T-helper 2 cell treated with Interferon-gamma antibody and Interleukin-4, amounts not matched to agents 100 ng/mL and 5 ng/mL, for 36 hours (primary cell): ENCODE data around the gene CEL. TPM values are rescaled to one million over a fixed set of nuclear protein-coding genes. Genes with fewer than 3 reads are reported as not detected.
"Not testable (repeated sequence)": the region's sequence is repeated elsewhere in the genome, so short reads cannot be mapped to it uniquely, and the experiment has no call there.

Experiments used
- intact Hi-C: fragments of 100-400 bp; cut with micrococcal nuclease; formaldehyde crosslinking; loops from one replicate; pipeline ENCODE4 v1.15.1; 2023
- total RNA-seq: library from RNA; stranded (reverse); gene quantifications from 2 replicates; pipeline ENCODE4 v1.2.3, GENCODE V29; 2022

CEL gene
- total RNA-seq, 1 donor from 2014 or later, result 2.5 TPM

- intact Hi-C loops, result not testable (repeated sequence)
Observed at GRCh38 chr9:133080786-133081779, 19.3 kb downstream of the CEL start.

GRCh38 chr9:133081957-133082644 lies 20.3 kb downstream of the CEL start:
- intact Hi-C loops, result not testable (repeated sequence)

DNA sequence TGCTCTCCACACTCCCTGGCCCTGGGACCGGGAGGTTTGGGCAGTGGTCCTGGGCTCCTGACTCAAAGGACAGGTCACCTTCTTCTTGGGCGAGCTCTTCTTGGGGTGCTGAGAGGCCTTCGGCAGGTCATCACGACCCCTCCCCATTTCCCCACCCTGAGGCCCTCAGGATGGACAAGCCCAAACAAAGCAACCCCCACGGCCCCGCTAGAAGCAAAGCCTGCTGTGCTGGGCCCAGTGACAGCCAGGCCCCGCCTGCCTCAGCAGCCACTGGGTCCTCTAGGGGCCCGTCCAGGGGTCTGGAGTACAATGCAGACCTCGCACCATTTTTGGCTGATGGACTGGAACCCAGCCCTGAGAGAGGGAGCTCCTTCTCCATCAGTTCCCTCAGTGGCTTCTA lies 21.9 kb downstream of the CEL start:
- intact Hi-C loops, result not testable (repeated sequence)

DNA sequence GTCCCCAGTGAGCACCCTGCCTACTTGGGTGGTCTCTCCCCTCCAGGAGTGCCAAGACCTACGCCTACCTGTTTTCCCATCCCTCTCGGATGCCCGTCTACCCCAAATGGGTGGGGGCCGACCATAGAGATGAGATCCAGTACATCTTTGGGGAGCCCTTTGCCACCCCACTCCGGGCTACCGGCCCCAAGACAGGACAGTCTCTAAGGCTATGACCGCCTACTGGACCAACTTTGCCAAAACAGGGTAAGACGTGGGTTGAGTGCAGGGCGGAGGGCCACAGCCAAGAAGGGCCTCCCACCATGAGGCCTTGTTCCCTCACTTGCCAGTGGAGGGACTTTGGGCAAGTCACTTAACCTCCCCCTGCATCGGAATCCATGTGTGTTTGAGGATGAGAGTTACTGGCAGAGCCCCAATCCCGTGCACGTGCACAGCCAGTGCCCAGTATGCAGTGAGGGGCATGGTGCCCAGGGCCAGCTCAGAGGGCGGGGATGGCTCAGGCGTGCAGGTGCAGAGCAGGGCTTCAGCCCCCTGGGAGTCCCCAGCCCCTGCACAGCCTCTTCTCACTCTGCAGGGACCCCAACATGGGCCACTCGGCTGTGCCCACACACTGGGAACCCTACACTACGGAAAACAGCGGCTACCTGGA lies 24.6 kb downstream of the CEL start:
- intact Hi-C loops, result not testable (repeated sequence)

DNA sequence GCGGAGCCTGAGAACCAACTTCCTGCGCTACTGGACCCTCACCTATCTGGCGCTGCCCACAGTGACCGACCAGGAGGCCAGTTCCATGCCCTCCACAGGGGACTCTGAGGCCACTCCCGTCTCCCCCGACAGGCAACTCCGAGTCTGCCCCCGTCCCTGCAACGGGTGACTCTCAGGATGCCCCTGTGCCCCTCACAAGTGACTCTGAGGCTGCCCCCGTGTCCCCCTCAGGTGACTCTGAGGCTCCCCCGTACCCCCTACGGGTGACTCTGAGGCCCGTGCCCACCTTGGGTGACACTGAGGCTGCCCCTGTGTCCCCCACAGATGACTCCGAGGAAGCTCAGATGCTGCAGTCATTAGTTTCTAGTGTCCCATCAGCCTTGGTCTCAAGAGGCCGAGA lies 25.1 kb downstream of the CEL start:
- intact Hi-C loops, result no loop called here

DNA sequence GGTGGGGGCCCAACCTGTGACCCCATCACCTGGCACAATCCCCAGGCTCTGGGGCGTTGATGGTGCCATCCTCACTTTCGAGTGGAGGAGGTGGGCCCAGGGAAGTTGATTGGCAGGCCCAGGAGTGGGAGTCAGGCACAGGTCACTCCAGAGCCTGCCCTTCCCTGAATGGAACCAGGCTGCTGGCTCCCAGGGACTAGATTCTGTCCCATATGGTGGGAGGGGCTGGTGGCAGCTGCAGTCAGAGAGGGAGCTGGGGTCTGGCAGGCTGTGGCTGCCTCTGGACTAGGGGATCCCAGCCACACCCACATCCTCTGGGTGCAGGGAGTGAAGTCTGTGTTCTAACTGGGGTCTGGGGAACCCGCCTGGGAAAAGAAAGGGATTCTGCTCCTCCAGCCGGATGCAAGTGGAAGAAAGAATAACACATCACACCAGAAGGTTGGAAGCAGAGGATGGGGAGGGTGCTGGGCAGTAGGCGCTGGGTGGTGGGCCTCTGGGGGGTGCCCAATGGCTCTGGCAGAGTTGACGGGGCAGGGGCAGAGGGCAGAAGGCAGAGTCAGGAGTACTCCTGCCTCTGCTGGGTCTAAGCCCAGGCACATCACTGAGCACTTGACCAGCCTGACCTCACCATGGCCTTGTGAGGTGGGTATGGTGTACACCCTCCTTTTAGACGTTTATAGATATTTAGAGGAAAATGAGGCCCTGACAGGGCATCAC lies 25.8 kb downstream of the CEL start:
- intact Hi-C loops, result no loop called here

DNA sequence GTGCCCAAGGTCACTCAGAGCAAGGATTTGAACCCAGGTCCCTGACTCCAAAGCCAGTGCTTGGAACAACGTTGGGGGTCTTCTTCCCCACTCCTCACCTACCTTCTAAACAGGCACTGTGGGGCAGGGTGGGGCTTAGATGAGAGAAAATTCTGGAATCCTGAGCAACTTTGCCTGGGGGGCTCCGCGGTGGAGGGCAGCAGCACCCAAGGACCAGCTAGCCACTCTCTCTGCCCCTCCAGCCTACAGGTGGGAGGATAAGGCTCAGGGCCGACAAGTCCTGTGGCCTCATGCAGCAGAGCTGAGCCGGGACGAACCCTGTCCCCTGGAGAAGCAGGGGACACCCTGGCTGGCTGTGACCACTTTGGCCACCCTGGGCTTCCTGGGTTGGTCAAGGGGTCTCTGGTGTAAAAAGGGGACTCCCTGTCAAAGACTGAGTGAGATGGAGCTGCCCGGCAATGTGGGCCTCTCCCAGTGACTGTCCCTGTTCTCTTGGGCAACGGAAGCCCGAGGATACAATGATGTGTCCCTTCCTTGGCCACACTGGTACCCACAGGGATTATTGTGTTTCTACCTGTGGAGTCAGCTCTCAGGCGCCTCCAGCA lies 26.5 kb downstream of the CEL start:
- intact Hi-C loops, result no loop called here

DNA sequence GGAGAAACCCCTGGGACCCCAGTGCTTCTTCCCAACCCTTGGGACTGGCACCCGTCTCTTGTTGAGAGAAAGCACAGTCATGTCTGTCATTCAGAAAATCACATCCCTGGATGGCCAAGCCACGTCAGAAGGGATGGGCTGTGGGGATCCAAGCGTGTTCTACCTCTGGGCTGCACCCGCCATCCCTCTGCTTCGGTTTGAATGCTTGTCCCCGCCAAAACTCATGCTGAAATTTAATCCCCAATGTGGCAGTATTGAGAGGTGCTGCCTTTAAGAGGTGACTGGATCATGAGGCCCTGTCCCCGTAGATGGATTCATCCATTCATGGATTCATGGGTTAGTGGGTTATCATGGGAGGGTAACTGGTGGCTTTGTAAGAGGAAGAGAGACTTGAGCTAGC lies 27.0 kb downstream of the CEL start:
- intact Hi-C loops, result no loop called here

GRCh38 chr9:133089271-133089671 lies 27.5 kb downstream of the CEL start:
- intact Hi-C loops, result no loop called here

DNA sequence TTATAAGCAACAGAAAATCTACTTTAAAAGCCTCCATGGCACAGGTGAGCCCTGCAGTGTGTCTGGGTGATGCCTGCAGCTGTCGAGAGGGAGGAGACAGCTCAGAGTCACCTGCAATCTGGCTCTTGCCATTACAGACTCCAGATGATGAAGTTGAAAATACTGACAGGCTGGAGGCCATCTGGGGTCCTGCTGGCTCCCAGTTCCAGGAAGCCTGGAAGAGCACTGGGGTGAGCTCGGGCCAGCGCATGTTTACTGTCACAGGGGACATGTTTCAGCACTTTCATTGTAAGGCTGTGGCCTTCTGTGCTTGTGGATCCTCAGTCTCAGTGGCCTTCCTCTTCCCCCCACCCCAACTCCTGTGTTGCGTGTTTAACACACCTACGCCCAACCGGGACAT lies 28.4 kb downstream of the CEL start:
- intact Hi-C loops, result no loop called here

DNA sequence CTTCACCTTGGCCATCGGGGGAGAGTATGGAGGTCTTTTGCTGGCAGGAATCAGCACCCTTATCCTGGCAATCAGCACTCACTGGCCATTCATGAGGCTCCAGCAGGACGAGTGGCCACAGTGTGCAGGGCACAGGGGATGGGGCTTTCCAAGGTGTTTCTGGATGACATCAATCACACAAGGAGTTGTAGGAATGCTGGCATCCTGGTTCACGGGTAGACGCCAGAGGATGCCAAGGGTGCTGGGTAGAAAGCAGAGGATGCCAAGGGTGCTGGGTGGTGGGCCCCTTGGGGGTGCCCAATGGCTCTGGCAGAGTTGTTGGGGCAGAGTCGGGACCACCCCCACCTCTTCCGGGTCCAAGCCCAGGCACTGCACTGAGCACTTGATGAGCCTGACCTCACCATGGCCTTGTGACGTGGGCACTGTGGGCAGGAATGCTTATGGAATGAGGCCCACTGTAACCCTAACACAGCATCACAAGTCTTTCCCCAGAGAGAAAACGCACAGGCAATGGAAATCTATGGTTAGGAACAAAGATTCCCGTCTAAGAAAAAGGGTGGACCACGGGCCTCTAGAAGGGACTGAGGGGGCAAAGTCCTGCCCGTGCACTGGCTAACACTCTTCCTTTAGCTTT lies 29.1 kb downstream of the CEL start:
- intact Hi-C loops, result no loop called here

GRCh38 chr9:133094351-133094750 lies 32.6 kb downstream of the CEL start:
- intact Hi-C loops, result not testable (repeated sequence)

DNA sequence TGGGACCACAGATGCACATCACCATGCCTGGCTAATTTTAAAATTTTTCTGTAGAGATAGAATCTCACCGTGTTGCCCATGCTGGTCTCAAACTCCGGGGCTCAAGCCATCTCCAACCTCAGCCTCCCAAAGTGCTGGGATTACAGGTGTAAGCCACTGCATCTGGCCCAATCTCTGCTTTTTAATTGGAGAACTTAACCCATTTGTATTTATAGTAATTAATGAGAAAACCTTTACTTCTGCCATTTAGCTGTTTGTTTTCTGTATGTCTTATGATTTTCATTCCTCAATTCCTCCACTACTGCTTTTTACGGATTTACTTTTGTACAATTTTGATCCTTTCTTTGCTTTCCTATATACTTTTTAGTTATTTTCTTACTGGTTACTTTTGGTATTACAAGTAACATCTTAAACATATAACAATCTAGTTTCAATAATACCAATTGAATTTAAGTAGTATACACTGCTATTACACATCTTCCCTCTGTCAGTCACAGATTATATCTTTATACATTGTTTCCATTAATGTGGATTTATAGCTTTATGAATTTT lies 33.1 kb downstream of the CEL start:
- intact Hi-C loops, result no loop called here

DNA sequence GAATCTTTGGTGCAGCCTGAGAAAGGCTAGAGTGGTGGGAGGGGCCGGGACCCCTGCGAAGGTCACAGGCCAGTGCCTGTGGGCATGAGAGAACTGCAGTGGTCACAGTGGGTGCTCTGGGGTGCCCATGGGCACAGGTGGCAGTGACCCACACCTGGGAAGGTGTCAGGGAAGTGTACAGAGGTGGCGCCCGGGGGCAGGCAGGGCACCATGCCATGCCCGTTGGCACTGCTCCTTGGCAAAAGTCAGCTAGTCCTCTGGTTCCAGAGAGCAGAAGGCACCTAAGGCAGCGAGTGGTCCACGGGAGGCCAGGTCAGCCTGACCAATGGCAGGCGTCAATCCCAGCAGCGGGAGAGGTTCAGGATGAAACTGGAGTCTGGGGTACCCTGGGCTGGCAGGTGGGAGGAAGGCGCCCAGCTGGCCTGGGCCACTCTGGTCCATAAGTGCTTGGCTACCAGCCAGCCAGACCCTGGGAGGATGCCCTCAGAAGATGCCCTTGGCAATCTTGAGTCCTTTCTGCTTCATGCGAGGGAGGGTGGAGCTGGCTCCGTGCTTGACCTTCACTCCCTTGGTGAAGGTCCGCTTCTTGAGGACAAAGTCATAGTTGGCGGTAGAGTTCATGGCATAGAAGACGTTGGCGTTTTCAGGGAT lies 36.4 kb downstream of the CEL start:
- intact Hi-C loops, result no loop called here

GRCh38 chr9:133098871-133099270 lies 37.1 kb downstream of the CEL start:
- intact Hi-C loops, result no loop called here

- intact Hi-C loops, result no loop called here
Observed at GRCh38 chr9:133099726-133100505, 38.1 kb downstream of the CEL start.

DNA sequence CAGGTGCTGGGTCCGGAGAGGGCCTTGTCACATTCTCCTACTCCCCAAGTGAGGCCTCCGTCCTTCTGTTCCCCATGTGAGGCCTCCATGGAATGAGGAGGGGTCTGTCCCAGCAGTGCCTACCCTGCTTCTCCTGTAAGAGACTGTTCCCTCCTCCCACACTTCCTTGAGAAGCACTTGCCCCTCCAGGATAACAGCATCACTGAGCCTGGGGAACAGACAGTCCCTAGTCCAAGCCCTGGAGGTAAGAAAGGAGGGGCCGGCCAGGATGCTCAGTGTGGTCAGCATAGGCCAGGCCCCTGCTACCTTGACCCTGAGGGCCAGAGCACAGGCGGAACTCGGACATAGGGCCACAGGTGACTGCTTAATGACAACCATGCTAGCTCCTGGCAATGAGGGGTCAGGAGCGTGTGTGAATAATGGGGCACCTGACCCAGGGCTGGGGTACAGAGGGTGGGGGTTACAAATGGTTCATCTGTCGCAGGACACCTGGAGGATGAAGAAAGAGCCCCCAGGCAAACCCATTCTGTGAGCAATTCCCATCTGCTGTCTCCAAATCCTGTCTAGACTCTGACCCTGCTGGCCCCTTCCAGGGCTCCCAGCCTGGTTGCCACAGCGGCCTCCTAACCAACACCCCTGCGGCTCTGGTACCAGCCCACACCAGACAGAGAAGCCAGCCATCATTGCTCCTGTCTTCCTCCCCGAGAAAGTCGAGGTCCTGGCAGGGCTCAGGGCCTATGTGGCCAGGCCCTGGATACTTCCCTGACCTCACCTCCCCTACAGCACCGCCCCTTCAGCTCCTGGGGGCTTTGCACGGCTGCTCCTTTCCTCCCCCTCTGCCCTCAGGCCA lies 39.0 kb downstream of the CEL start:
- intact Hi-C loops, result no loop called here
